ENCODE measurements around the gene DBN1.

Gene DBN1

GRCh38 chr5:177492841-177493240 is 19.4 kb upstream of the DBN1 start:
- WGBS, 2 donors (ENCODE audit: extremely low coverage in 2 of 2, insufficient read length in 2 of 2, insufficient replicate concordance in 1 of 2): no CpG with 5 or more reads among the region's 7 CpGs
- H4K91ac ChIP-seq (ENCODE audit: low read depth, low read length, poor library complexity): no peak overlapping the region

GRCh38 chr5:177491983-177492746 is 18.7 kb upstream of the DBN1 start:
- peak overlapping the region; percentile 23 for H3K18ac ChIP-seq (ENCODE audit: low read length)
- H3K14ac ChIP-seq (ENCODE audit: low read length): no peak overlapping the region
- no CpG with 5 or more reads among the region's 54 CpGs for whole genome bisulfite sequencing, 2 donors (ENCODE audit: extremely low coverage in 2 of 2, insufficient read length in 2 of 2, insufficient replicate concordance in 1 of 2)
- no peak overlapping the region for H2BK15ac ChIP-seq (ENCODE audit: low read length)
- no peak overlapping the region for H3K9ac ChIP-seq (ENCODE audit: low read depth, low read length, poor library complexity)
- H3K4me1 ChIP-seq (ENCODE audit: control insufficient read depth in 2 of 2, insufficient read depth in 1 of 2, low read depth in 1 of 2, low read length in 2 of 2): peaks cover 19 to 28% of the 10 kb centered on the region in 2 donors
- H2BK5ac ChIP-seq (ENCODE audit: low read length): peak overlapping the region; percentile 85
- peaks cover 57 to 87% of the 10 kb centered on the region in 2 donors for H3K36me3 ChIP-seq (replicated peaks in 1 of 2; ENCODE audit: control insufficient read depth in 2 of 2, insufficient read depth in 2 of 2, low read length in 2 of 2)
- H3K79me1 ChIP-seq (ENCODE audit: low read depth, low read length): peaks cover 26% of the 10 kb centered on the region
- H3K4me2 ChIP-seq (ENCODE audit: insufficient read depth, low read length, poor library complexity, severe bottlenecking): no peak overlapping the region
- no peak overlapping the region for H2BK12ac ChIP-seq (ENCODE audit: low read length)
- H3K9me3 ChIP-seq (replicated peaks in 1 of 2; ENCODE audit: control insufficient read depth in 2 of 2, insufficient read depth in 1 of 2, low read depth in 1 of 2, low read length in 2 of 2): no peaks in the 10 kb centered on the region
- H2AFZ ChIP-seq (ENCODE audit: low read length): no peak overlapping the region
- peak overlapping the region; percentile 73 for H2AK5ac ChIP-seq (ENCODE audit: low read depth, low read length)
- H3K4me3 ChIP-seq (ENCODE audit: low read length in 2 of 2): no peak overlapping the region
- H3K27ac ChIP-seq (replicated peaks; ENCODE audit: low read length): peak overlapping the region; percentile 26
- no peak overlapping the region for H2BK120ac ChIP-seq (ENCODE audit: low read depth, low read length)
- no peak overlapping the region for H3K4ac ChIP-seq (ENCODE audit: low read length)
- H3K23ac ChIP-seq (ENCODE audit: low read depth, low read length, poor library complexity): peak overlapping the region; percentile 57
- no peaks in the 10 kb centered on the region for H3K27me3 ChIP-seq (ENCODE audit: control insufficient read depth in 3 of 3, insufficient read depth in 3 of 3, low read depth in 1 of 3, low read length in 3 of 3)
- no peak for DNase-seq (ENCODE audit: low spot score)
- no peak overlapping the region for H4K8ac ChIP-seq (ENCODE audit: low read depth, low read length)
- H4K91ac ChIP-seq (ENCODE audit: low read depth, low read length, poor library complexity): no peak overlapping the region

More at GRCh38 chr5:177492841-177493240, 19.4 kb upstream of the DBN1 start:
- no peak overlapping the region for H3K4me2 ChIP-seq (ENCODE audit: insufficient read depth, low read length, poor library complexity, severe bottlenecking)
- H3K4ac ChIP-seq (ENCODE audit: low read length): no peak overlapping the region
- no peak overlapping the region for H2BK15ac ChIP-seq (ENCODE audit: low read length)
- H3K27ac ChIP-seq (replicated peaks; ENCODE audit: low read length): no peak overlapping the region
- peak overlapping the region; percentile 85 for H2BK5ac ChIP-seq (ENCODE audit: low read length)
- no peak overlapping the region for H3K14ac ChIP-seq (ENCODE audit: low read length)
- H3K9me3 ChIP-seq (replicated peaks in 1 of 2; ENCODE audit: control insufficient read depth in 2 of 2, insufficient read depth in 1 of 2, low read depth in 1 of 2, low read length in 2 of 2): no peaks in the 10 kb centered on the region
- peaks cover 26% of the 10 kb centered on the region for H3K79me1 ChIP-seq (ENCODE audit: low read depth, low read length)
- no peak overlapping the region for H3K4me3 ChIP-seq (ENCODE audit: low read length in 2 of 2)
- H3K18ac ChIP-seq (ENCODE audit: low read length): no peak overlapping the region
- H3K4me1 ChIP-seq (ENCODE audit: control insufficient read depth in 2 of 2, insufficient read depth in 1 of 2, low read depth in 1 of 2, low read length in 2 of 2): peaks cover 20 to 28% of the 10 kb centered on the region in 2 donors
- DNase-seq (ENCODE audit: low spot score): no peak
- no peak overlapping the region for H3K23ac ChIP-seq (ENCODE audit: low read depth, low read length, poor library complexity)
- H2AFZ ChIP-seq (ENCODE audit: low read length): no peak overlapping the region
- H4K8ac ChIP-seq (ENCODE audit: low read depth, low read length): no peak overlapping the region
- no peak overlapping the region for H2BK12ac ChIP-seq (ENCODE audit: low read length)
- H2AK5ac ChIP-seq (ENCODE audit: low read depth, low read length): no peak overlapping the region
- H3K9ac ChIP-seq (ENCODE audit: low read depth, low read length, poor library complexity): no peak overlapping the region
- H3K36me3 ChIP-seq (replicated peaks in 1 of 2; ENCODE audit: control insufficient read depth in 2 of 2, insufficient read depth in 2 of 2, low read length in 2 of 2): peaks cover 50 to 80% of the 10 kb centered on the region in 2 donors
- no peaks in the 10 kb centered on the region for H3K27me3 ChIP-seq (ENCODE audit: control insufficient read depth in 3 of 3, insufficient read depth in 3 of 3, low read depth in 1 of 3, low read length in 3 of 3)
- no peak overlapping the region for H2BK120ac ChIP-seq (ENCODE audit: low read depth, low read length)

- H3K27ac ChIP-seq (replicated peaks; ENCODE audit: low read length): no peak overlapping the region
Observed at GRCh38 chr5:177491429-177491945, 18.1 kb upstream of the DBN1 start.

GRCh38 chr5:177490992-177491391 is 17.6 kb upstream of the DBN1 start:
- Histone ChIP-seq H2BK120ac (ENCODE audit: low read depth, low read length) (no peak overlapping the region), H2AFZ (ENCODE audit: low read length) (no peak overlapping the region), H3K4me3 (ENCODE audit: low read length in 2 of 2) (no peak overlapping the region), H3K27me3 (ENCODE audit: control insufficient read depth in 3 of 3, insufficient read depth in 3 of 3, low read depth in 1 of 3, low read length in 3 of 3) (no peaks in the 10 kb centered on the region), H3K4me1 (ENCODE audit: control insufficient read depth in 2 of 2, insufficient read depth in 1 of 2, low read depth in 1 of 2, low read length in 2 of 2) (peaks cover 15 to 26% of the 10 kb centered on the region in 2 donors), H3K14ac (ENCODE audit: low read length) (peak overlapping the region; percentile 47), H3K27ac (replicated peaks; ENCODE audit: low read length) (no peak overlapping the region), H3K36me3 (replicated peaks in 1 of 2; ENCODE audit: control insufficient read depth in 2 of 2, insufficient read depth in 2 of 2, low read length in 2 of 2) (peaks cover 62 to 93% of the 10 kb centered on the region in 2 donors), H3K18ac (ENCODE audit: low read length) (peak overlapping the region; percentile 78), H4K91ac (ENCODE audit: low read depth, low read length, poor library complexity) (no peak overlapping the region), H2BK15ac (ENCODE audit: low read length) (no peak overlapping the region), H2AK5ac (ENCODE audit: low read depth, low read length) (peak overlapping the region; percentile 40), H3K4ac (ENCODE audit: low read length) (no peak overlapping the region), H4K8ac (ENCODE audit: low read depth, low read length) (no peak overlapping the region), H3K23ac (ENCODE audit: low read depth, low read length, poor library complexity) (peak overlapping the region; percentile 49), H3K4me2 (ENCODE audit: insufficient read depth, low read length, poor library complexity, severe bottlenecking) (no peak overlapping the region), H3K9ac (ENCODE audit: low read depth, low read length, poor library complexity) (peak overlapping the region; percentile 65), H3K79me1 (ENCODE audit: low read depth, low read length) (peaks cover 26% of the 10 kb centered on the region), H2BK12ac (ENCODE audit: low read length) (peak overlapping the region; percentile 26), H2BK5ac (ENCODE audit: low read length) (peak overlapping the region; percentile 88), H3K9me3 (replicated peaks in 1 of 2; ENCODE audit: control insufficient read depth in 2 of 2, insufficient read depth in 1 of 2, low read depth in 1 of 2, low read length in 2 of 2) (no peaks in the 10 kb centered on the region)
- no peak for DNase-seq (ENCODE audit: low spot score)
- WGBS, 2 donors (ENCODE audit: extremely low coverage in 2 of 2, insufficient read length in 2 of 2, insufficient replicate concordance in 1 of 2): no CpG with 5 or more reads among the region's 16 CpGs

More at GRCh38 chr5:177491429-177491945, 18.1 kb upstream of the DBN1 start:
- Histone ChIP-seq H2BK5ac (ENCODE audit: low read length) (peak overlapping the region; percentile 88), H4K8ac (ENCODE audit: low read depth, low read length) (no peak overlapping the region), H3K4me1 (ENCODE audit: control insufficient read depth in 2 of 2, insufficient read depth in 1 of 2, low read depth in 1 of 2, low read length in 2 of 2) (peaks cover 19 to 28% of the 10 kb centered on the region in 2 donors), H2BK15ac (ENCODE audit: low read length) (no peak overlapping the region), H3K4ac (ENCODE audit: low read length) (no peak overlapping the region), H3K23ac (ENCODE audit: low read depth, low read length, poor library complexity) (peak overlapping the region; percentile 12), H3K27me3 (ENCODE audit: control insufficient read depth in 3 of 3, insufficient read depth in 3 of 3, low read depth in 1 of 3, low read length in 3 of 3) (no peaks in the 10 kb centered on the region), H3K4me3 (ENCODE audit: low read length in 2 of 2) (no peak overlapping the region), H3K79me1 (ENCODE audit: low read depth, low read length) (peaks cover 26% of the 10 kb centered on the region), H3K9me3 (replicated peaks in 1 of 2; ENCODE audit: control insufficient read depth in 2 of 2, insufficient read depth in 1 of 2, low read depth in 1 of 2, low read length in 2 of 2) (no peaks in the 10 kb centered on the region), H2AFZ (ENCODE audit: low read length) (no peak overlapping the region), H3K36me3 (replicated peaks in 1 of 2; ENCODE audit: control insufficient read depth in 2 of 2, insufficient read depth in 2 of 2, low read length in 2 of 2) (peaks cover 59 to 92% of the 10 kb centered on the region in 2 donors), H2BK12ac (ENCODE audit: low read length) (no peak overlapping the region), H3K18ac (ENCODE audit: low read length) (peak overlapping the region; percentile 78), H4K91ac (ENCODE audit: low read depth, low read length, poor library complexity) (no peak overlapping the region), H3K14ac (ENCODE audit: low read length) (no peak overlapping the region), H3K9ac (ENCODE audit: low read depth, low read length, poor library complexity) (no peak overlapping the region), H3K4me2 (ENCODE audit: insufficient read depth, low read length, poor library complexity, severe bottlenecking) (no peak overlapping the region), H2BK120ac (ENCODE audit: low read depth, low read length) (no peak overlapping the region), H2AK5ac (ENCODE audit: low read depth, low read length) (peak overlapping the region; percentile 73)
- DNase-seq (ENCODE audit: low spot score): peak; percentile 79
- no CpG with 5 or more reads among the region's 43 CpGs for WGBS, 2 donors (ENCODE audit: extremely low coverage in 2 of 2, insufficient read length in 2 of 2, insufficient replicate concordance in 1 of 2)
